Measurements from ENCODE around the gene UBE2R2. TPM values are rescaled to one million over a fixed set of nuclear protein-coding genes. Genes with fewer than 3 reads are reported as not detected.

UBE2R2 gene
- total RNA-seq, 2 experiments from 2014 or later: 13.7 to 57.3 TPM

GRCh38 chr9:33943389-33943788 is 126.4 kb downstream of the UBE2R2 start:
- DNase-seq (ENCODE audit: low spot score): no peak
- H3K36me3 ChIP-seq (ENCODE audit: insufficient read depth, low read length): peaks cover 94% of the 10 kb centered on the region
- no peak overlapping the region for H3K27ac ChIP-seq (ENCODE audit: low read depth, low read length, poor library complexity, severe bottlenecking)
- no peak overlapping the region for H3K4me2 ChIP-seq (ENCODE audit: low read length)
- TF ChIP-seq EZH2phosphoT487 (IDR thresholded peaks at IDR 0.05; ENCODE audit: borderline replicate concordance, low read depth, low read length) (no peak), CTCF (conservative IDR thresholded peaks at IDR 0.05; ENCODE audit: low read length) (no peak)
- POLR2A ChIA-PET: interaction anchor here (1.0 to 1.1 kb wide), 2 partner anchors 9 to 36 kb away, joined by 3 to 4 read pairs; no protein-coding TSS in a partner anchor
- H3K9me2 ChIP-seq (ENCODE audit: insufficient read depth, low read length): no peaks in the 10 kb centered on the region
- no TSS peak for BruUV-seq (replicated peaks)
- no peaks in the 10 kb centered on the region for H4K20me1 ChIP-seq (ENCODE audit: insufficient read depth, low read length)
- intact Hi-C loops (cut with micrococcal nuclease; ENCODE audit: unreplicated experiment): no loop called here
- no peak overlapping the region for H2AFZ ChIP-seq (ENCODE audit: low read length)
- CTCF ChIA-PET (ENCODE audit: unreplicated experiment): interaction anchor here (1.0 kb wide), 1 partner anchor 128 kb away, joined by 3 read pairs; no protein-coding TSS in a partner anchor
- no peak overlapping the region for H3K4me3 ChIP-seq (ENCODE audit: low read depth, low read length, poor library complexity, severe bottlenecking)
- no peaks in the 10 kb centered on the region for H3K4me1 ChIP-seq (ENCODE audit: insufficient read depth, low read length, poor library complexity, severe bottlenecking)
- no peaks in the 10 kb centered on the region for H3K9me3 ChIP-seq (ENCODE audit: low read length)
- H3K79me2 ChIP-seq (ENCODE audit: insufficient read depth, low read depth, low read length): no peaks in the 10 kb centered on the region

GRCh38 chr9:33946779-33947535 is 130.0 kb downstream of the UBE2R2 start:
- no peaks in the 10 kb centered on the region for H3K9me3 ChIP-seq (ENCODE audit: low read length)
- no peaks in the 10 kb centered on the region for H3K9me2 ChIP-seq (ENCODE audit: insufficient read depth, low read length)
- no peaks in the 10 kb centered on the region for H4K20me1 ChIP-seq (ENCODE audit: insufficient read depth, low read length)
- ChIA-PET CTCF (ENCODE audit: unreplicated experiment) (no interaction called here), POLR2A (no interaction called here)
- DNase-seq (ENCODE audit: low spot score): no peak
- no peaks in the 10 kb centered on the region for H3K4me1 ChIP-seq (ENCODE audit: insufficient read depth, low read length, poor library complexity, severe bottlenecking)
- H3K27ac ChIP-seq (ENCODE audit: low read depth, low read length, poor library complexity, severe bottlenecking): no peak overlapping the region
- no peaks in the 10 kb centered on the region for H3K79me2 ChIP-seq (ENCODE audit: insufficient read depth, low read depth, low read length)
- H3K36me3 ChIP-seq (ENCODE audit: insufficient read depth, low read length): peaks cover 84% of the 10 kb centered on the region
- intact Hi-C loops (cut with micrococcal nuclease; ENCODE audit: unreplicated experiment): no loop called here
- H3K4me3 ChIP-seq (ENCODE audit: low read depth, low read length, poor library complexity, severe bottlenecking): no peak overlapping the region
- no peak overlapping the region for H3K4me2 ChIP-seq (ENCODE audit: low read length)
- no peak for TF ChIP-seq EZH2phosphoT487 (IDR thresholded peaks at IDR 0.05; ENCODE audit: borderline replicate concordance, low read depth, low read length)
- H2AFZ ChIP-seq (ENCODE audit: low read length): no peak overlapping the region
- no TSS peak for BruUV-seq (replicated peaks)

GRCh38 chr9:33950371-33950770 is 133.4 kb downstream of the UBE2R2 start:
- no peaks in the 10 kb centered on the region for H3K9me2 ChIP-seq (ENCODE audit: insufficient read depth, low read length)
- peaks cover 84% of the 10 kb centered on the region for H3K36me3 ChIP-seq (ENCODE audit: insufficient read depth, low read length)

More at GRCh38 chr9:33950371-33950770, 133.4 kb downstream of the UBE2R2 start:
- no peak overlapping the region for H2AFZ ChIP-seq (ENCODE audit: low read length)
- H4K20me1 ChIP-seq (ENCODE audit: insufficient read depth, low read length): no peaks in the 10 kb centered on the region
- H3K4me3 ChIP-seq (ENCODE audit: low read depth, low read length, poor library complexity, severe bottlenecking): no peak overlapping the region
- no peaks in the 10 kb centered on the region for H3K4me1 ChIP-seq (ENCODE audit: insufficient read depth, low read length, poor library complexity, severe bottlenecking)
- DNase-seq (ENCODE audit: low spot score): no peak
- TF ChIP-seq CTCF (conservative IDR thresholded peaks at IDR 0.05; ENCODE audit: low read length): no peak
- no peak for TF ChIP-seq EZH2phosphoT487 (IDR thresholded peaks at IDR 0.05; ENCODE audit: borderline replicate concordance, low read depth, low read length)
- no peaks in the 10 kb centered on the region for H3K9me3 ChIP-seq (ENCODE audit: low read length)
- H3K27ac ChIP-seq (ENCODE audit: low read depth, low read length, poor library complexity, severe bottlenecking): no peak overlapping the region
- intact Hi-C loops (cut with micrococcal nuclease; ENCODE audit: unreplicated experiment): no loop called here
- ChIA-PET POLR2A (interaction anchor here (0.6 to 1.0 kb wide), 3 partner anchors 48 to 516 kb away, joined by 3 to 6 read pairs (median 3); no protein-coding TSS in a partner anchor), CTCF (ENCODE audit: unreplicated experiment) (no interaction called here)
- H3K4me2 ChIP-seq (ENCODE audit: low read length): no peak overlapping the region
- no peaks in the 10 kb centered on the region for H3K79me2 ChIP-seq (ENCODE audit: insufficient read depth, low read depth, low read length)
- BruUV-seq (replicated peaks): no TSS peak

Data from OCI-LY7 (cell line).